OCI-LY7 (cell line): ENCODE results near the gene BAIAP2. TPM values are rescaled to one million over a fixed set of nuclear protein-coding genes. Genes with fewer than 3 reads are reported as not detected.

Experiments used
- BruUV-seq: library from RNA; stranded (reverse); fragments of 400-500 nt; replicated peaks from 2 replicates; lab custom pipeline; 2021; lab: Mats Ljungman, UMichigan
- CTCF ChIA-PET: fragments of 300-600 bp; sonication (Branson Sonifier 250); formaldehyde crosslinking; loops from one replicate; lab custom pipeline; 2022; ENCODE audit warnings: antibody characterized with exemption; ENCODE audit not compliant: unreplicated experiment; lab: Charles Lee
- POLR2A ChIA-PET: fragments of 300-600 bp; sonication (Branson Sonifier 250); formaldehyde crosslinking; loops from one replicate; lab custom pipeline; 2022; ENCODE audit warnings: antibody characterized with exemption; lab: Charles Lee
- DNase-seq: peaks from one replicate; pipeline ENCODE4 v3.0.0-alpha.2; 2015; ENCODE audit warnings: low spot score
- H2AFZ ChIP-seq: fragments of 200-600 bp; sonication (generic), shearing (Covaris generic); 2 replicates; pipeline ENCODE4 v1.6.1; 2014; ENCODE audit warnings: mild to moderate bottlenecking, antibody characterized with exemption, low read length, moderate library complexity
- H3K27ac ChIP-seq: fragments of 200-600 bp; sonication (generic); 2 replicates; pipeline ENCODE4 v1.5.1; 2014; ENCODE audit warnings: mixed run types, low read depth, mild to moderate bottlenecking, moderate library complexity, low read length, inconsistent platforms; ENCODE audit not compliant: poor library complexity, severe bottlenecking
- H3K36me3 ChIP-seq: fragments of 200-600 bp; sonication (generic); 2 replicates; pipeline ENCODE4 v1.6.1; 2014; ENCODE audit warnings: mild to moderate bottlenecking, antibody characterized with exemption, low read length, moderate library complexity, mixed read lengths; ENCODE audit not compliant: insufficient read depth
- H3K4me1 ChIP-seq: fragments of 200-600 bp; sonication (generic); 2 replicates; pipeline ENCODE4 v1.5.1; 2014; ENCODE audit warnings: mild to moderate bottlenecking, low read length; ENCODE audit not compliant: insufficient read depth, poor library complexity, severe bottlenecking
- H3K4me2 ChIP-seq: fragments of 200-600 bp; sonication (generic); 2 replicates; pipeline ENCODE4 v1.6.1; 2014; ENCODE audit warnings: mild to moderate bottlenecking, low read length
- H3K4me3 ChIP-seq: fragments of 200-600 bp; sonication (generic); 2 replicates; pipeline ENCODE4 v1.5.1; 2014; ENCODE audit warnings: mild to moderate bottlenecking, low read depth, low read length; ENCODE audit not compliant: poor library complexity, severe bottlenecking
- H3K79me2 ChIP-seq: fragments of 200-600 bp; sonication (generic); 2 replicates; pipeline ENCODE4 v1.6.1; 2016; ENCODE audit warnings: low read depth, mild to moderate bottlenecking, low read length, moderate library complexity, mixed read lengths; ENCODE audit not compliant: insufficient read depth
- H3K9me2 ChIP-seq: fragments of 200-600 bp; sonication (generic); 2 replicates; pipeline ENCODE4 v1.6.1; 2016; ENCODE audit warnings: mild to moderate bottlenecking, low read length, mixed read lengths; ENCODE audit not compliant: insufficient read depth
- H3K9me3 ChIP-seq: fragments of 200-600 bp; sonication (generic); 2 replicates; pipeline ENCODE4 v1.6.1; 2014; ENCODE audit warnings: mild to moderate bottlenecking, mixed run types, low read length, mixed read lengths
- H4K20me1 ChIP-seq: fragments of 200-600 bp; sonication (generic); 2 replicates; pipeline ENCODE4 v1.6.1; 2014; ENCODE audit warnings: mild to moderate bottlenecking, antibody characterized with exemption, low read length, moderate library complexity, mixed read lengths; ENCODE audit not compliant: insufficient read depth
- EZH2phosphoT487 ChIP-seq: fragments of 200-600 bp; sonication (generic); IDR thresholded peaks from 2 replicates; pipeline ENCODE4 v1.6.1; 2018; ENCODE audit warnings: low read depth, borderline replicate concordance, mild to moderate bottlenecking, mixed run types, antibody characterized with exemption, low read length, moderate library complexity, mixed read lengths
- intact Hi-C: fragments of 100-400 bp; cut with micrococcal nuclease; formaldehyde crosslinking; loops from one replicate; pipeline ENCODE4 v1.10.0; 2022; ENCODE audit not compliant: unreplicated experiment
- total RNA-seq, 2 experiments: library from RNA; depleted of rRNA in 1 of 2; stranded (reverse); fragments of >200 nt in 1 of 2; shearing (Covaris generic) in 1 of 2; gene quantifications; 2 replicates each; pipeline ENCODE4 v1.2.3, GENCODE V29; 2014 to 2022
- TF ChIP-seq, protein P1 (sequence below): fragments of 200-600 bp; sonication (generic); conservative IDR thresholded peaks from 2 replicates; pipeline ENCODE4 v1.5.1; 2014; ENCODE audit warnings: mild to moderate bottlenecking, antibody characterized with exemption, low read length, moderate library complexity, mixed read lengths

BAIAP2 gene
- total RNA-seq, 2 experiments from 2014 or later = 2.1 to 2.3 TPM

DNA sequence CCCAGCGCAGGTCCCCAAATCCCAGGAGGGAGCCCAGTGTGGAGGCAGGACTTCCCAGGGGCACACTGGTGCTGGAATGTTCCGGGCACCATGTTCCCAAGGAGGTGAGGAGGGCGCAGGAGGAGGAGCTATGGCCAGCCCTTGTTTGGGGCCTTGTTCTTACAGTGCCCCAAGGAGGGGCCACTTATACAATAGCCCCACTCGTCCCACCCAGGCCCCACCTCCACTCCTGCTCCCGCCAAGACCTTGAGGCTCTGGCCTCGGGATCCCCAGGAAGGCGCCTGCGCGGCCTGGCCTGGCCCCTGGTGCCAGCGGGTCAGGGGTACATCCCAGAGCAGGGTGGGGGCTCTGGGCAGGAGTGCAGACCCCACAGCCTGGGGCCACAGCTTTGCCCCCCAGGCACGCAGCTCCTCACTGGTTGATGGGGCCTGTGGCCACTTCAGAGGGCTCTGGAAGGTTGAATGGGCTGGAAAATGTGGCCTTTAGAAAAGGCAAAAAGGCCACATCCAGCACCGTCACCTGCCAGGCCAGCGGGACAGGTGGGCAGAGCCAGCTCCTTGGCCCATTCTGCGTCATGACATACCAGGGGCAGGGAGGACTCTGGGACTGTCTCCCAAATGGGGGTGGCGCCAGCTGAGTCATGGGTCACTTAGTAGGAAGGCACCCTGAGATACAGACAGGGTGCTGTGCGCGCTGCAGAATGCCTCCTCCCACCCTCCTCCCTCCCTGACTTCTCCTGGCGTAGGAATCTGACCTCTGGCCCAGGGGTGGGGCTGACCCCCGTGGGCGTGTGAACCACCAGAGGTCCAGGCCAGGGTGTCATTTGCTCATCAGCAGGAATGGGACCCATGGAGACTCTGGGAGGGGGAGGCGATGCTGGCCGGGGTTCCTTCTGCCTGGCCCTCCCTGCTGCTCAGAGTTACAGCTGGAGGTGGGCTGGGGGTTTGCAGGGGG, 98.1 kb downstream of the BAIAP2 start:
- H3K4me1 ChIP-seq = no peaks in the 10 kb centered on the region
- no peaks in the 10 kb centered on the region for H3K79me2 ChIP-seq
- no peak for DNase-seq
- no peak overlapping the region for H2AFZ ChIP-seq
- ChIA-PET CTCF (no interaction called here), POLR2A (no interaction called here)
- H4K20me1 ChIP-seq = no peaks in the 10 kb centered on the region
- no TSS peak for BruUV-seq
- H3K9me3 ChIP-seq = no peaks in the 10 kb centered on the region
- H3K36me3 ChIP-seq = no peaks in the 10 kb centered on the region
- no peaks in the 10 kb centered on the region for H3K9me2 ChIP-seq
- no peak overlapping the region for H3K4me3 ChIP-seq
- intact Hi-C loops = no loop called here
- H3K27ac ChIP-seq = no peak overlapping the region
- no peak overlapping the region for H3K4me2 ChIP-seq
- TF ChIP-seq EZH2phosphoT487 = no peak
- TF ChIP-seq, protein P1, sequence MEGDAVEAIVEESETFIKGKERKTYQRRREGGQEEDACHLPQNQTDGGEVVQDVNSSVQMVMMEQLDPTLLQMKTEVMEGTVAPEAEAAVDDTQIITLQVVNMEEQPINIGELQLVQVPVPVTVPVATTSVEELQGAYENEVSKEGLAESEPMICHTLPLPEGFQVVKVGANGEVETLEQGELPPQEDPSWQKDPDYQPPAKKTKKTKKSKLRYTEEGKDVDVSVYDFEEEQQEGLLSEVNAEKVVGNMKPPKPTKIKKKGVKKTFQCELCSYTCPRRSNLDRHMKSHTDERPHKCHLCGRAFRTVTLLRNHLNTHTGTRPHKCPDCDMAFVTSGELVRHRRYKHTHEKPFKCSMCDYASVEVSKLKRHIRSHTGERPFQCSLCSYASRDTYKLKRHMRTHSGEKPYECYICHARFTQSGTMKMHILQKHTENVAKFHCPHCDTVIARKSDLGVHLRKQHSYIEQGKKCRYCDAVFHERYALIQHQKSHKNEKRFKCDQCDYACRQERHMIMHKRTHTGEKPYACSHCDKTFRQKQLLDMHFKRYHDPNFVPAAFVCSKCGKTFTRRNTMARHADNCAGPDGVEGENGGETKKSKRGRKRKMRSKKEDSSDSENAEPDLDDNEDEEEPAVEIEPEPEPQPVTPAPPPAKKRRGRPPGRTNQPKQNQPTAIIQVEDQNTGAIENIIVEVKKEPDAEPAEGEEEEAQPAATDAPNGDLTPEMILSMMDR = no peak

- ChIA-PET CTCF (no interaction called here), POLR2A (no interaction called here)
- intact Hi-C loops = no loop called here
- H3K4me3 ChIP-seq = no peak overlapping the region
- H3K36me3 ChIP-seq = no peaks in the 10 kb centered on the region
- no TSS peak for BruUV-seq
- TF ChIP-seq, protein P1 = no peak
- TF ChIP-seq EZH2phosphoT487 = no peak
- H4K20me1 ChIP-seq = no peaks in the 10 kb centered on the region
- H3K4me1 ChIP-seq = no peaks in the 10 kb centered on the region
- no peak overlapping the region for H2AFZ ChIP-seq
- DNase-seq = no peak
- no peak overlapping the region for H3K4me2 ChIP-seq
- no peaks in the 10 kb centered on the region for H3K79me2 ChIP-seq
- no peaks in the 10 kb centered on the region for H3K9me3 ChIP-seq
- H3K9me2 ChIP-seq = no peaks in the 10 kb centered on the region
- no peak overlapping the region for H3K27ac ChIP-seq
These were observed 99.3 kb downstream of the BAIAP2 start for GRCh38 chr17:81134064-81134781.
